AG10803 (cell line): Measurements from ENCODE around the gene MRPS27.
"Not testable (repeated sequence)": the region's sequence is repeated elsewhere in the genome, so short reads cannot be mapped to it uniquely, and the experiment has no call there.

Source experiments
- DNase-seq: peaks from one replicate; pipeline ENCODE4 v3.0.0; 2010; ENCODE audit warnings: low read depth
- H3K4me3 ChIP-seq: 2 replicates; pipeline ENCODE4 v1.5.1; 2011; ENCODE audit warnings: mild to moderate bottlenecking, low read length, control low read depth
- CTCF ChIP-seq: conservative IDR thresholded peaks from 2 replicates; pipeline ENCODE4 v1.5.1; 2011; ENCODE audit warnings: mild to moderate bottlenecking, low read length, control low read depth, inconsistent platforms

Gene MRPS27

GRCh38 chr5:72300590-72301339 lies 19.3 kb downstream of the MRPS27 start:
- no peak overlapping the region for H3K4me3 ChIP-seq
- no peak for TF ChIP-seq CTCF
- no peak for DNase-seq

GRCh38 chr5:72298711-72299110 lies 21.3 kb downstream of the MRPS27 start:
- TF ChIP-seq CTCF, result no peak
- DNase-seq, result no peak
- H3K4me3 ChIP-seq, result no peak overlapping the region

- DNase-seq, H3K4me3 ChIP-seq: not testable (repeated sequence)
Observed at GRCh38 chr5:72298136-72298535, 21.9 kb downstream of the MRPS27 start.

GRCh38 chr5:72296256-72296655 lies 23.8 kb downstream of the MRPS27 start:
- TF ChIP-seq CTCF, result no peak
- DNase-seq, result no peak
- H3K4me3 ChIP-seq, result no peak overlapping the region

- no peak for TF ChIP-seq CTCF
- no peak overlapping the region for H3K4me3 ChIP-seq
- DNase-seq, result no peak
Observed at GRCh38 chr5:72295539-72295938, 24.5 kb downstream of the MRPS27 start.

- DNase-seq, result no peak
- no peak for TF ChIP-seq CTCF
- no peak overlapping the region for H3K4me3 ChIP-seq
Observed at GRCh38 chr5:72294473-72294872, 25.6 kb downstream of the MRPS27 start.

GRCh38 chr5:72293495-72294055 lies 26.5 kb downstream of the MRPS27 start:
- no peak for TF ChIP-seq CTCF
- DNase-seq, result no peak
- no peak overlapping the region for H3K4me3 ChIP-seq
